ENCODE data around the gene PCSK4.
"Not testable (repeated sequence)": the region's sequence is repeated elsewhere in the genome, so short reads cannot be mapped to it uniquely, and the experiment has no call there.

The PCSK4 gene

GRCh38 chr19:1531587-1531986, 41.4 kb upstream of the PCSK4 start:
- TF ChIP-seq FOXA1 (IDR thresholded peaks at IDR 0.05) (no peak), ELF4 (IDR thresholded peaks at IDR 0.05) (no peak), ARNT (IDR thresholded peaks at IDR 0.05) (no peak), LEF1 (IDR thresholded peaks at IDR 0.05; ENCODE audit: borderline replicate concordance) (no peak)

DNA sequence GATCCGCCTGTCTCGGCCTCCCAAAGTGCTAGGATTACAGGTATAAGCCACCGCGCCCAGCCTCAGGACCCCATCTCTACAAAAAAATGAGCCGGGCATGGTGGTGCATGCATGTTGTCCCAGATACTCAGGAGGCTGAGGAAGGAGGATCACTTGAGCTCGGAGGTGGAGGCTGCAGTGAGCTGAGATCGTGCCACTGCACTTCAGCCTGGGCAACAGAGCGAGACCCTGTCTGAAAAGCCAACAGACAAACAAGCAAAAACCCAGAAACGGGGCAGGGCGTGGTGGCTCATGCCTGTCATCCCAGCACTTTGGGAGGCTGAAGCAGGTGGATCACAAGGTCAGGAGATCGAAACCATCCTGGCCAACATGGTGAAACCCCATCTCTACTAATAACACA, 40.7 kb upstream of the PCSK4 start:
- POLR2A ChIA-PET; CTCF ChIA-PET; DNase-seq (ENCODE audit: extremely low spot score): not testable (repeated sequence)

More at GRCh38 chr19:1531587-1531986, 41.4 kb upstream of the PCSK4 start:
- DNase-seq (ENCODE audit: extremely low spot score): no peak
- CTCF ChIA-PET: no interaction called here
- POLR2A ChIA-PET: no interaction called here

DNA sequence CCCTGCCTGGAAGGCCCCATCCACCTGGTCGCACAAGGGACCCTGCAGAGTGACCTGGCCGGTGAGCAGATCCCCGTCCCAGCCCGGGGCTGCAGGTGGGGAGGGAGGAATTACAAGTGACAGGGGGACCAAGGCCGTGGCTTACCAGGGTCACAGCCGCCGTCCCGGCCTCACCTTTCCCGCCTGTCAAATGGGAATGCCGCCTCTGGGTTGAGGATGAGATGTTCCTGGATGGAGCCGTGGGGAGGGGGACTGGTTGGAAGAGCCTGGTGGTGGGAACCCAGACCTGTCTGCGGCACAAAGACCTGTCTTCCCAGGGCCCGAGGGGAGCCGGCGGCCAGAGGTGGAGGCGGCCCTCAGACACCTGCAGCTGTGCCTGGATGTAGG, 39.3 kb upstream of the PCSK4 start:
- no peak for TF ChIP-seq CTBP1 (IDR thresholded peaks at IDR 0.05; ENCODE audit: borderline replicate concordance)
- no peak for TF ChIP-seq FOXM1 (IDR thresholded peaks at IDR 0.05; ENCODE audit: borderline replicate concordance)
- TF ChIP-seq HDGF (IDR thresholded peaks at IDR 0.05; ENCODE audit: borderline replicate concordance): no peak
- TF ChIP-seq SUZ12 (IDR thresholded peaks at IDR 0.05): no peak
- TF ChIP-seq BHLHE40 (IDR thresholded peaks at IDR 0.05; ENCODE audit: borderline replicate concordance): no peak
- no peak for TF ChIP-seq LEF1 (IDR thresholded peaks at IDR 0.05; ENCODE audit: borderline replicate concordance)
- no peak for TF ChIP-seq SP1 (IDR thresholded peaks at IDR 0.05)
- no peak for TF ChIP-seq FOXK2 (IDR thresholded peaks at IDR 0.05)
- TF ChIP-seq ARNT (IDR thresholded peaks at IDR 0.05): no peak
- TF ChIP-seq L3MBTL2 (conservative IDR thresholded peaks at IDR 0.05): no peak
- DNase-seq (ENCODE audit: extremely low spot score): no peak
- ChIA-PET CTCF (no interaction called here), POLR2A (no interaction called here)

DNA sequence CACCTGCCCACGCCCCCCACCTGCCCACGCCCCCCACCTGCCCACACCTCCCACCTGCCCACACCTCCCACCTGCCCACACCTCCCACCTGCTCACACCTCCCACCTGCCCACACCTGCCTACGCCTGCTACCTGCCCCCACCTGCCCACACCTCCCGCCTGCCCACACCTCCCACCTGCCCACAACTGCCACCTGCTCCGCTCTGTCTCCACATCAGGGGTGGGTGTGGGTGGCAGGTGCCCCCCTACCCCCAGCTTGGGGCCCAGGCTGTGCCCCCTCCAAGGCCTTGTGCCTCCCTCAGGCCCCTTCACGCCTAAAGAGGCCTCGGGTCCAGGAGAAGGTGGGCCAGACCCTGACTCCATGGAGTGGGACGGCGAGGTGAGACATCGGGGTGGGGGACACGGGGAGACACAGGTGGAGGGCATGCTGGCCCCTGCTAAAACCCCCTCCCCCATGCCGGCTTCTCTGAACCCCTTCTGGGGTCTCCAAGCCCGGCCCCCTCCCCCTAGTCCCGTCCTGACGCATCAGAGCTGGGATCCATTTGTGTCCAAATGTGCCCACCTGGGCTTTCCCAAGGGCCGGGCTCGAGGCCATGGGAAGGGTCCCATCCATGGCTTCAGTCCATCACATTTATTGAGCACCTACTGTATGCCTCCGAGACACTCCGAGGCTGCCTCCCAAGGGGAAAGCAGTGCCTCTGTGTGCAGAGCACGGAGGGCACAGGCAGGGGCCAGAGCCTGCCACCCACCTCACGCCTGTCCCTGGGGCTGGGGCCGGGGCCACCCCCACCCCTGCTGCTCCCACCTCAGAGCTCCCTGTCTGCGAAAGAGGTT, 38.7 kb upstream of the PCSK4 start:
- TF ChIP-seq NFRKB (IDR thresholded peaks at IDR 0.05): no peak
- TF ChIP-seq LEF1 (IDR thresholded peaks at IDR 0.05; ENCODE audit: borderline replicate concordance): no peak
- TF ChIP-seq L3MBTL2 (conservative IDR thresholded peaks at IDR 0.05): no peak
- no peak for TF ChIP-seq TARDBP (IDR thresholded peaks at IDR 0.05)
- no peak for TF ChIP-seq CTBP1 (IDR thresholded peaks at IDR 0.05; ENCODE audit: borderline replicate concordance)
- no peak for TF ChIP-seq FOXM1 (IDR thresholded peaks at IDR 0.05; ENCODE audit: borderline replicate concordance)
- TF ChIP-seq HDGF (IDR thresholded peaks at IDR 0.05; ENCODE audit: borderline replicate concordance): no peak
- TF ChIP-seq BHLHE40 (IDR thresholded peaks at IDR 0.05; ENCODE audit: borderline replicate concordance): no peak
- no peak for TF ChIP-seq SUZ12 (IDR thresholded peaks at IDR 0.05)
- no peak for TF ChIP-seq FOXK2 (IDR thresholded peaks at IDR 0.05)
- TF ChIP-seq ELF4 (IDR thresholded peaks at IDR 0.05): no peak
- TF ChIP-seq SP1 (IDR thresholded peaks at IDR 0.05): no peak
- no peak for TF ChIP-seq FOXA1 (IDR thresholded peaks at IDR 0.05)
- no peak for TF ChIP-seq ARNT (IDR thresholded peaks at IDR 0.05)
- TF ChIP-seq ZNF384 (IDR thresholded peaks at IDR 0.05): no peak
- no peak for TF ChIP-seq PKNOX1 (IDR thresholded peaks at IDR 0.05)
- CTCF ChIA-PET: no interaction called here
- POLR2A ChIA-PET: no interaction called here
- no peak for DNase-seq (ENCODE audit: extremely low spot score)

DNA sequence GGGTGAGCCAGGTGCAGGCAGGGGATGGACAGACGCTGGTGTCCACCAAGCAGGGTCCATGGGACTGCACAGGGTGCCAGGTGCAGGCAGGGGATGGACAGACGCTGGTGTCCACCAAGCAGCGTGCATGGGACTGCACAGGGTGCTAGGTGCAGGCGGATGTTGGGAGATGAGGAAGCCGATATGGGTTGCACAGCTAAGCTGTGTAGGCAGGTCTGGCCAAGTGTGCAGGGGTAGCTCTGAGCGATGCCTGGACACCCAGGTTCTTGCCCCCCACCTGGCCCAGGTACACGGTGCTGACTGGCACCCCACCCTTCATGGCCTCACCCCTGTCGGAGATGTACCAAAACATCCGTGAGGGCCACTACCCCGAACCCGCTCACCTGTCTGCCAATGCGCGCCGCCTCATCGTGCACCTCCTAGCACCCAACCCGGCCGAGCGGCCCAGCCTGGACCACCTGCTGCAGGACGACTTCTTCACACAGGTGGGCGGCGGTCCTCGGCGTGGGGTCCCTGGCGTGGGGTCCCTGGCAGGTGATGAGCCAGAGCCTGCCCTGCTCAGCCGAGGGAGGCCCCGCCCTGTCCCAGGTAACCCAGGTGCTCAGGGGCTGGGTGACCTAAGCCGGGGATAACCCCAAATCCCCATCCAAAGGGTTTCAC, 37.6 kb upstream of the PCSK4 start:
- ChIA-PET CTCF (no interaction called here), POLR2A (no interaction called here)
- TF ChIP-seq CTBP1 (IDR thresholded peaks at IDR 0.05; ENCODE audit: borderline replicate concordance): no peak
- no peak for TF ChIP-seq BHLHE40 (IDR thresholded peaks at IDR 0.05; ENCODE audit: borderline replicate concordance)
- TF ChIP-seq FOXM1 (IDR thresholded peaks at IDR 0.05; ENCODE audit: borderline replicate concordance): no peak
- no peak for TF ChIP-seq SUZ12 (IDR thresholded peaks at IDR 0.05)
- TF ChIP-seq PKNOX1 (IDR thresholded peaks at IDR 0.05): no peak
- no peak for TF ChIP-seq FOXA1 (IDR thresholded peaks at IDR 0.05)
- TF ChIP-seq L3MBTL2 (conservative IDR thresholded peaks at IDR 0.05): no peak
- no peak for TF ChIP-seq HDGF (IDR thresholded peaks at IDR 0.05; ENCODE audit: borderline replicate concordance)
- no peak for TF ChIP-seq ZNF384 (IDR thresholded peaks at IDR 0.05)
- TF ChIP-seq LEF1 (IDR thresholded peaks at IDR 0.05; ENCODE audit: borderline replicate concordance): no peak
- no peak for TF ChIP-seq ARNT (IDR thresholded peaks at IDR 0.05)
- no peak for DNase-seq (ENCODE audit: extremely low spot score)

DNA sequence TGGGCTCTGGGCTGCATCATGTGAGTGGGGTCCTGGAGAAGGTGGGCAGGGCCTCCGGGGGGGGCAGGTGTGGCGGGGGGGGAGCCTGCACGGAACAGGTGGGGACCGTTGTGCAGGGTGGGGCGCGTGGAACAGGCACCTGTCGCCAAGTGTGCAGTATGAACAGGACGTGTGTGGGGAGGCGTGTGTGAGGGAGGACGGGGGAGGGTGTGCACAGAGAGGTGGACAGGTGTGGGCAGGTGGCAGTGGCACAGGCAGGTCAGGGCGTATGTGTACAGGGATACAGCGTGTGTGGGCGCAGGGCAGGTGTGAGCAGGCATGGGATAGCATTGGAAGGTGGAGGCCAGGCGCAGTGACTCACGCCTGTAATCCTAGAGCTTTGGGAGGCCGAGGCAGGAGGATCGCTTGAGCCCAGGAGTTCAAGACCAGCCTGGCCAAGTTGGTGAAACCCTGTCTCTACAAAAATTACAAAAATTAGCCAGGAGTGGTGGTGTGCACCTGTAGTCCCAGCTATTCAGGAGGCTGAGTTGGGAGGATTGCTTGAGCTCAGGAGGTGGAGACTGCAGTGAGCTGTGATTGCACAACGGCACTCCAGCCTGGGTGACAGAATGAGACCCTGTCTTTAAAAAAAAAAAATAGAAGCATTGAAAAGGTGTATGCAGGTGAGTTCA, 37.0 kb upstream of the PCSK4 start:
- DNase-seq (ENCODE audit: extremely low spot score): no peak
- TF ChIP-seq SUZ12 (IDR thresholded peaks at IDR 0.05): no peak
- no peak for TF ChIP-seq ZNF384 (IDR thresholded peaks at IDR 0.05)
- TF ChIP-seq SP1 (IDR thresholded peaks at IDR 0.05): no peak
- TF ChIP-seq FOXM1 (IDR thresholded peaks at IDR 0.05; ENCODE audit: borderline replicate concordance): no peak
- no peak for TF ChIP-seq FOXK2 (IDR thresholded peaks at IDR 0.05)
- no peak for TF ChIP-seq BHLHE40 (IDR thresholded peaks at IDR 0.05; ENCODE audit: borderline replicate concordance)
- TF ChIP-seq PKNOX1 (IDR thresholded peaks at IDR 0.05): no peak
- TF ChIP-seq ARNT (IDR thresholded peaks at IDR 0.05): no peak
- ChIA-PET CTCF (no interaction called here), POLR2A (no interaction called here)
